ENCODE measurements around the gene BICDL2. TPM values are rescaled to one million over a fixed set of nuclear protein-coding genes. Genes with fewer than 3 reads are reported as not detected.

The BICDL2 gene, protein sequence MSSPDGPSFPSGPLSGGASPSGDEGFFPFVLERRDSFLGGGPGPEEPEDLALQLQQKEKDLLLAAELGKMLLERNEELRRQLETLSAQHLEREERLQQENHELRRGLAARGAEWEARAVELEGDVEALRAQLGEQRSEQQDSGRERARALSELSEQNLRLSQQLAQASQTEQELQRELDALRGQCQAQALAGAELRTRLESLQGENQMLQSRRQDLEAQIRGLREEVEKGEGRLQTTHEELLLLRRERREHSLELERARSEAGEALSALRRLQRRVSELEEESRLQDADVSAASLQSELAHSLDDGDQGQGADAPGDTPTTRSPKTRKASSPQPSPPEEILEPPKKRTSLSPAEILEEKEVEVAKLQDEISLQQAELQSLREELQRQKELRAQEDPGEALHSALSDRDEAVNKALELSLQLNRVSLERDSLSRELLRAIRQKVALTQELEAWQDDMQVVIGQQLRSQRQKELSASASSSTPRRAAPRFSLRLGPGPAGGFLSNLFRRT
- total RNA-seq (2022; extraction: Qiagen RNA extraction; ENCODE audit: low read depth): not detected in 5 replicates

DNA sequence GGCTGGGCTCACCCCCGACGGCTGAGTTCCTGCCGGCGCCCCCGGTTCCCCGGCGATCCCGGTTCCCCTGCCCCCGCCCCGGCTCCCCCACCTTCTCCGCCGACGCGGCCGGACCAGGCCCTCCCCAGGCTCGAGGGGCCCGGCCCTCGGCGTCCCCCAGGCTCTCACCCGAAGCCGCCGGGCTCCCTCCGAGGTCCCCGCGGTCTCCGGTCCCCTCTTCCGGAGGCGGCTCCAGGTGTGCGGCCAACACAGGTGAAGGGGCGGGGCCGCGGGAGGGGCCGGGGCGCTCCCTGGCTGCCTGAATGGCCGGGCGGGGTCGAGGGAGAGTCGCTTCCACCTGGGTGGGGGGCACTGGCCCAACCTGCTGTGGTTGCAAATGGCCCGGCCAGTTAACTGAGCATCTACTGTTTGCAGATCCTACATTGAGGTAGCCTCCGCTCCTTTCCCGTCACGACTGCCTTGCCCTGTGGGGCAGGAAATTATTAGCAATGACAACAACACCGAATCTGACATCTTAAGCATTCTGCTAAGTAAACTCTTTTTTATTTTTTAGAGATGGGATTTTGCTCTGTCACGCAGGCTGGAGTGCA lies at the start of gene BICDL2:
Gene BICDL2, minus strand, starts transcription at position 219 of the 590 bp plus-strand sequence. CDS start 1,448 bp downstream, outside the sequence.

DNA sequence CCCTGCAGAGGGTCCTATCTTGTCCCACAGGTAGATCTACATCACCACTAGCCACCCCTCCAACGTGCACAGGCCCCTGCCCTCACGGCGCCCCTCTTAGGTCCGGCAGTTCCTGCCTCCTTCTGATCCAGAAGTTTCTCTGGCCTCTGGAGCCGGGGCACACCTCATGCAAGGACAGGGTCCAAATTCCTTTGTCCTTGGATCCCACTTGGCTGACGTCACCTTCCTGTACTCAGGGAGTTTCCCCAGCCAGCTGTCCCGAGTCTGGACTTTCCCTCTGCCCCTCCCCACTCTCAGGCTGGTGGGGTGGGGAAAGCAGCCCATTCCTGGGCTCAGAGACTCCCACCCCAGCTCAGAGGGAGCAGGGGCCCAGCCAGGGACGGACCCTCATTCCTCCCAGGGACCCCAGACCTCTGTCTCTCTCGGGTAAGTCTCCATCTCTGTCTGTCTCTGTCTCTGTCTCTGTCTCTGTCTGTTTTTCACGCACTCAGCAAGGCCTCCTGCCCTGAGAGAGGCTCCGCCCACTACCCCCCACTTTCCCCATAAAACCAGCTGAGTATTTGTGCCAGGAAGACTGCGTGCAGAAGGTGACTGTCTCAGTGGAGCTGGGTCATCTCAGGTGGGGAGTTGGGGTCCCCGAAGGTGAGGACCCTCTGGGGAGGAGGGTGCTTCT lies 28.5 kb upstream of the BICDL2 start, which contains the start of gene IL32:
Gene IL32, plus strand, starts transcription at position 572 of the 673 bp plus-strand sequence. CDS start 172 bp downstream, outside the sequence.

DNA sequence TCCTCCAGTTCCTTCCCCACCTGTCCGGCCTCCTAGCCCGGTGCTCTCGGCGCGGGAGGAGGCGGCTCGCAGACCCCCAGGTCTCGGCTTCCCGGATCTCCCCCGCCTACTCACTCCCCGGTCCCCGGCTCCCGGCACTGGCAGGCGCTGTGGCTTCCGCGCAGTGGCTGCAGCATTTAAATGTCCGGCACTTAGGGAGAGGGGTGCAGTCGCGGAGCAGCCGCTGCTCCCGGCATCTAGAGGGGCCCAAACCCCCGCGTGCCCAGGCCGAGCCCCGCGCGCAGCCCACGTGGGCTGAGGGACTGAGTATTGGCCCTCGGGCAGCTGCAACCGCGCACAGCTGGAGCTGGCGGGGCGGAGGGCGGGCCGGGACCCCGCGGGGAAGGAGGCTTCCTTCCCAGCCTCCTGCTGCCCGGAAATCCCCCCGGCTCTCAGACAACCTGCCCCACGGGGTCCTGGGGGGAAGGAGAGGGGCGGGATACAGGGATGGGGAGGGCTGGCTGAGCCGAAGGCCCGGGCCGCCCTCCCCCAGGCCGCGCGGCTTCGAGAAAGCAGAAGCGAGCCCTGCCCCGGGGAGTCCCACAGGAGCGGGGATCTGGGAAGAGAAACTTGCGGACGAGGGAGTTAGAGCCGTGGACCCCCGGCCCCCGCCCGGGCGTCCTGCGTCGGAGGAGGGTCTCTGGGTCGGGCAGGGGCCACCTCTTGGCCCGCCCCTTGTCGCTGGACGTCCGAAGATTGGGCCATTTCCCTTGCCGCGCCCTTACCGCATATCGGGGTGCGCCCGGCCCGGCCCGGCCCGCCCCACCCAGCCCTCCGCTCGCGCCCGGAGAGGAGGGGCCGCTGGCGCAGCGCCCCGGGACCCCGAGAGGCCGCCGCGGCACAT lies 9.3 kb upstream of the BICDL2 start, which contains the start of gene MMP25:
Gene MMP25, plus strand, starts transcription at position 804 of the 883 bp plus-strand sequence. CDS start 357 bp downstream, outside the sequence.

DNA sequence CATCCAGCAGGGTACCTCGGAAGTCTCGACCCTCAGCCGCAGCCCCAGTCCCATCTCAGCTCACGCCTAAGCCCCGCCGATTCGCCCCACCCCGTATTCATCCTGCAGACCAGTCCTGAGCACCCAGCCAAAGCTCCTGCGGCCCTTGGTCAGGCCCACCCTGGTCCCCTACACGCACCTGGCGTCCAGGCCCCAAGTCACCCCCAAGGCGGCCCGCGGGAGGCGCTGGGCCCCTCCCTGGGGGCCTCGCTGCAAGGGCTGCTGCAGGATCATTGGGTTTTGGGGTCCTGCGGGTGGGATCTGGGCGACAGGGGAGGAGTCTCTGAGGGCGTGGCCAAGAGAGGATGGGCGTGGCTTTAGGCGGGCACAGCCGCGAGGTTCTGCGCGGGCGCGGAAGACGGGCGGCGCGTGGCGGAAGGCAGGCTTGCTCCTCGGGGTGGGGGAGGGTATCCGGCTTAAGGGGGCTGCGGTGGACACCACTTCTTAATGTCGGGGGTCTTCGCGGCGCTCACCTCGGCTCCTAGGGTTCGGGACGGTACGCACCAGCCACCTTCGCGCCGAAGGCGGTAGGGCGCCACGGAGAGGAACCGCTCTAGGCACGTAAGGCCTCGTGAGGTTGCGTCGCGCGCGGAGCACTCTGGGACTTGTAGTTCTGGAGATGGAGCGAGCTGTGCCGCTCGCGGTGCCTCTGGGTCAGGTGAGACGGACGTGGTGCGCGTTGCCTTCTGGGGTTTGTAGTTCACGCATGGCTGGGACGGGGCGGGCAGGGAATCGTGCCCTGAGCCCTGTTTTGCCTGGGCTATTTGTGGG lies 12.9 kb downstream of the BICDL2 start, which contains the start of the genes HCFC1R1 and THOC6:
Gene HCFC1R1, minus strand, starts transcription at position 274 of the 810 bp plus-strand sequence. Its CDS starts 1 bp downstream, at position 273.
Gene THOC6, plus strand, starts transcription at position 367 of the 810 bp plus-strand sequence. Its CDS starts 292 bp downstream, at position 659.

DNA sequence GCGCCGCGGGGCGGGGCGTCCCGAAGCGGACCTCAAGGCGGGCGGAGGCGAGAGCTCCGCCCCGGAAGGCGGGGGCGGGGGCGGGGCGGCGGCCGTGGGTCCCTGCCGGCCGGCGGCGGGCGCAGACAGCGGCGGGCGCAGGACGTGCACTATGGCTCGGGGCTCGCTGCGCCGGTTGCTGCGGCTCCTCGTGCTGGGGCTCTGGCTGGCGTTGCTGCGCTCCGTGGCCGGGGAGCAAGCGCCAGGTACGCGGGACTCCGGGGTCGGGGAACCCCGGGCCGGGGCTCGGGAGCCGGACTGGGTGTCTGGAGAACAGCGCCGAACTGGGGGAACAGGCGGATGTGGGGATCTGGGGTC lies 16.5 kb downstream of the BICDL2 start, which contains the start of gene TNFRSF12A:
Gene TNFRSF12A, plus strand, starts transcription at position 122 of the 357 bp plus-strand sequence. Its CDS starts 30 bp downstream, at position 152.

DNA sequence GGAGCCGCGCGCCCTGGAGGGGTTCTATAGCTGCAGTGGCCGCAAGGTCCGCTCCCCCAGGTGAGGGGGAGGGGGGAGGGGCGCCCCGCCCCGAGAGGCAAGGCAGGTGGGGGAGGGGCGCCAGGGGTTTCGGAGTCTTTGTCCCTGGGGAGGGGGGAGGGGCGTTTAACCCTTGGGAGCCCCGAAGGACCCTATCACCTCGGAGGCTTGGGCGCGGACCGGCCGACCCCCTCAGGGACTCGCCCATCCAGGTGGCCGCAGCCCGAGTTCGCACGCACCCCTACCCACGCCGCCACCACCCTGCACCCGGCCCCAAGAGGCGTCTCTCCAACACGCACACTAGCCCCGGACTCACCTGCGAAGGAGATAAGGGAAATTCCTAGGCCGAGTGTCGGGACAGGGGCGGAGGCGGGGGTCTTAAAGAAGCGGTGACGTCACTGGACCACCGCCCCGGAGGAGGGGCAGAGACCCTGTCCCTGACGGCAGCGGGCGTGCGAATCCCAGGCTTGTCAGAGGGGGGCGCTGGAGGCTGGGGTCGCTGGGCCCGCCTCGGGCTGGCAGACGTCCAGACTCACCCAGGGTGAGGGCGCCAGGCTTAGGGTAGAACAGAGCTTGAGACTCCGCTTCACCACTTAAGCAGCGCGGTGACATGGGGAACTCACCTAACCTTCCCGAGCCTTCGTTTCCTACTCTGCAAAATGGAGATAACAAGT lies 18.8 kb downstream of the BICDL2 start, which contains the start of gene CLDN6:
Gene CLDN6, minus strand, starts transcription at position 390 of the 713 bp plus-strand sequence. CDS start 2,162 bp downstream, outside the sequence.

DNA sequence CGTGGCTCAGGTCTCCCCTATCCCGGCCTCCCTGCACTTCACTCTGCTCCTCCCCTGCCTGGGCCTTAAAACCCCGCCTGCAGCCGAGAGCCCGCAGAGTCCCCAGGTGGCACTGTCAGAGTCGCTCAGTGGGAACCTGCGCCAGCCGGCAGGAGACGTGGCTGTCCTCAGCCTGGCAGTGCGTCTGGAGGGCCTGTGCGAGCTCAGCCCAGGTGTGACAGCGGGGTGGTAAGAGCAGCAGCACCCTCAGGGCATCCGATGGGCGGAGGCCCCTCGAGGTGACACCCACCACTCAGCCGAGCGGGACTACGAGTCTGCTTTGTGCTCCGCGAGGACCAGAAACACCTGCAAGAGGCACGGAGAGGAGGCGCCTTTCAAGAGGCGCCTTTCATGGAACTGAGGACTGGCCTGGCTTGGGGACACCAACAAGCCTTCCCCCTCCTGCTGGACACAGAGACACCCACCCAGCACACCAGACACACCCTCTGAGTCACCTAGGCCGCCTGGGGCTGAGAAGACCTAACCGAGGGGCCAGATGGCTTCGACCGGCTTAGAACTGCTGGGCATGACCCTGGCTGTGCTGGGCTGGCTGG lies 23.8 kb downstream of the BICDL2 start, which contains the start of gene CLDN9:
Gene CLDN9, plus strand, starts transcription at position 96 of the 593 bp plus-strand sequence. Its CDS starts 440 bp downstream, at position 536.

DNA sequence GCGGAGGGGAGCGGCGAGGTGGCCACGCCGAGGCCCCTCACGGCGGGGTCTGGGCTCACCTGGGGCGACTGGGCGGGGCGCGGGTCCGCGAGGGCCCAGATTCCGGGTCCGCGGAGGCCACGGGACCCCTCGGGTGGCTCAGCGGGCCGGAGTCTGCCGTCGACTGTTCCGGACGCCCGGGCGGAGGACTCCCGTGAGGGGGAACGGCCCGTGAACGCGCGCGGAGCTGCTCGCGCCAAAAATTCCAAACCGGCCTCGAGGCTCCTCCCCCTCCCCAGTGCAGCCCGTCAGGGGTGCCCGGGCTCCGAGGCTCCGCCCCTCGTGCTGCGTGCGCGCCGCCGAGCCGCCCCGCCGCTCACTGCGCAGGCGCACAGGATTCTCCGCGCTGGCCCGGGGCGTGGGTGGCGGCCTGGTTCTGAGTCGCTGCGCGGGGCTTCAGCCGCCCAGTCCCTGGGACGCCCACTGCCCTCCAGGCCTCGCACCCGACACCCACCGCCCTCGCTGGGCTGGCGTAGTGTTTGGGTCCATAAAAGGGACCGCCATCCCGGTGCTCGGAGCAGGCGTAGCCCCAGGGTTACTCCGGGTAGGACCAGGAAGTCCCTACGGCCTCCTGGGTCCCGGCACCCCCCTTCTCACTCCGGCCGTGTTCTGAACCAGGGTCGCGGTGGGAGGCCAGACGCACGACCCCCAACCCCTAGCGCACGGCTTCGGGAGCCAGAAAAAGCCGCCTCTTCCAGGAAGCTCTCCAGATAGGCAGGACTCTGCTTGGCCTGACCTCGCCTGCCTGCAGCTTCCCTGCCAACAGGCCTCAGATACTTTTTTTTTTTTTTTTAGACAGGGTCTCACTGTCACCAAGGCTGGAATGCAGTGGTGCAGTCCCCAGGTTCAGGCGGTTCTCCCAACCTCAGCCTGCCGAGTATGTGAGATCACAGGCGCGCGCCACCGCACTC lies 56.2 kb downstream of the BICDL2 start, which contains the start of gene PKMYT1:
Gene PKMYT1, minus strand, starts transcription at position 220 of the 950 bp plus-strand sequence. CDS start 789 bp downstream, outside the sequence.

Other genes with a start within 250 kb of the BICDL2 start
- gene PRSS33, start 249.4 kb downstream of the BICDL2 start, total RNA-seq (2022; extraction: Qiagen RNA extraction; ENCODE audit: low read depth): not detected in 5 replicates
- gene PRSS41, start 238.5 kb downstream of the BICDL2 start, total RNA-seq (2022; extraction: Qiagen RNA extraction; ENCODE audit: low read depth): not detected in 5 replicates
- not detected in 5 replicates for gene PRSS21, start 219.7 kb downstream of the BICDL2 start, total RNA-seq (2022; extraction: Qiagen RNA extraction; ENCODE audit: low read depth)
- 0.54 to 1.1 TPM (median 1.0 TPM) in 5 replicates for gene ZG16B, start 206.6 kb downstream of the BICDL2 start, total RNA-seq (2022; extraction: Qiagen RNA extraction; ENCODE audit: low read depth)
- gene PRSS22, start 178.8 kb downstream of the BICDL2 start, total RNA-seq (2022; extraction: Qiagen RNA extraction; ENCODE audit: low read depth): 1.0 to 2.5 TPM (median 1.6 TPM) in 5 replicates
- gene FLYWCH2, start 153.7 kb downstream of the BICDL2 start, total RNA-seq (2022; extraction: Qiagen RNA extraction; ENCODE audit: low read depth): 34.4 to 57.2 TPM (median 48.8 TPM) in 5 replicates
- 15.9 to 31.8 TPM (median 26.8 TPM) in 5 replicates for gene FLYWCH1, start 125.0 kb downstream of the BICDL2 start, total RNA-seq (2022; extraction: Qiagen RNA extraction; ENCODE audit: low read depth)
- gene KREMEN2, start 72.7 kb downstream of the BICDL2 start, total RNA-seq (2022; extraction: Qiagen RNA extraction; ENCODE audit: low read depth): 0.85 to 3.2 TPM (median 2.4 TPM) in 5 replicates
- gene PAQR4, start 67.6 kb downstream of the BICDL2 start, total RNA-seq (2022; extraction: Qiagen RNA extraction; ENCODE audit: low read depth): 25.4 to 46.5 TPM (median 45.2 TPM) in 5 replicates
- 44.4 to 98.5 TPM (median 91.4 TPM) in 5 replicates for gene PKMYT1, start 56.5 kb downstream of the BICDL2 start, total RNA-seq (2022; extraction: Qiagen RNA extraction; ENCODE audit: low read depth)
- 0.21 to 0.48 TPM (median 0.38 TPM) in 5 replicates for gene CLDN9, start 24.0 kb downstream of the BICDL2 start, total RNA-seq (2022; extraction: Qiagen RNA extraction; ENCODE audit: low read depth)
- gene CLDN6, start 18.8 kb downstream of the BICDL2 start, total RNA-seq (2022; extraction: Qiagen RNA extraction; ENCODE audit: low read depth): 0.20 to 0.56 TPM (median 0.41 TPM) in 4 of 5 replicates, not detected in the other
- 357 to 594 TPM (median 560 TPM) in 5 replicates for gene TNFRSF12A, start 16.6 kb downstream of the BICDL2 start, total RNA-seq (2022; extraction: Qiagen RNA extraction; ENCODE audit: low read depth)
- gene HCFC1R1, start 13.0 kb downstream of the BICDL2 start, total RNA-seq (2022; extraction: Qiagen RNA extraction; ENCODE audit: low read depth): 176 to 257 TPM (median 227 TPM) in 5 replicates
- 16.8 to 38.9 TPM (median 34.3 TPM) in 5 replicates for gene THOC6, start 12.9 kb downstream of the BICDL2 start, total RNA-seq (2022; extraction: Qiagen RNA extraction; ENCODE audit: low read depth)
- gene MMP25, start 9.6 kb upstream of the BICDL2 start, total RNA-seq (2022; extraction: Qiagen RNA extraction; ENCODE audit: low read depth): 0.79 to 0.99 TPM (median 0.86 TPM) in 5 replicates
- 17.7 to 35.2 TPM (median 24.4 TPM) in 5 replicates for gene IL32, start 28.7 kb upstream of the BICDL2 start, total RNA-seq (2022; extraction: Qiagen RNA extraction; ENCODE audit: low read depth)
- not detected in 5 replicates for gene ZSCAN10, start 62.4 kb upstream of the BICDL2 start, total RNA-seq (2022; extraction: Qiagen RNA extraction; ENCODE audit: low read depth)
- gene ZNF205, start 75.6 kb upstream of the BICDL2 start, total RNA-seq (2022; extraction: Qiagen RNA extraction; ENCODE audit: low read depth): 8.6 to 16.6 TPM (median 14.1 TPM) in 5 replicates
- 5.6 to 15.1 TPM (median 12.6 TPM) in 5 replicates for gene ZNF213, start 98.1 kb upstream of the BICDL2 start, total RNA-seq (2022; extraction: Qiagen RNA extraction; ENCODE audit: low read depth)
- gene OR1F1, start 151.3 kb upstream of the BICDL2 start, total RNA-seq (2022; extraction: Qiagen RNA extraction; ENCODE audit: low read depth): 0.32 to 0.76 TPM (median 0.41 TPM) in 5 replicates
- gene ZNF200, start 198.2 kb upstream of the BICDL2 start, total RNA-seq (2022; extraction: Qiagen RNA extraction; ENCODE audit: low read depth): 7.4 to 9.6 TPM (median 8.4 TPM) in 5 replicates
- gene MEFV, start 219.7 kb upstream of the BICDL2 start, total RNA-seq (2022; extraction: Qiagen RNA extraction; ENCODE audit: low read depth): not detected in 5 replicates
- gene ZNF263, start 246.5 kb upstream of the BICDL2 start, total RNA-seq (2022; extraction: Qiagen RNA extraction; ENCODE audit: low read depth): 33.6 to 39.7 TPM (median 38.0 TPM) in 5 replicates

Data from A549 treated with ZK216348 at 1 μM for 4 hours (cell line).